ENCODE measurements around the gene WRAP73.

Gene WRAP73

DNA sequence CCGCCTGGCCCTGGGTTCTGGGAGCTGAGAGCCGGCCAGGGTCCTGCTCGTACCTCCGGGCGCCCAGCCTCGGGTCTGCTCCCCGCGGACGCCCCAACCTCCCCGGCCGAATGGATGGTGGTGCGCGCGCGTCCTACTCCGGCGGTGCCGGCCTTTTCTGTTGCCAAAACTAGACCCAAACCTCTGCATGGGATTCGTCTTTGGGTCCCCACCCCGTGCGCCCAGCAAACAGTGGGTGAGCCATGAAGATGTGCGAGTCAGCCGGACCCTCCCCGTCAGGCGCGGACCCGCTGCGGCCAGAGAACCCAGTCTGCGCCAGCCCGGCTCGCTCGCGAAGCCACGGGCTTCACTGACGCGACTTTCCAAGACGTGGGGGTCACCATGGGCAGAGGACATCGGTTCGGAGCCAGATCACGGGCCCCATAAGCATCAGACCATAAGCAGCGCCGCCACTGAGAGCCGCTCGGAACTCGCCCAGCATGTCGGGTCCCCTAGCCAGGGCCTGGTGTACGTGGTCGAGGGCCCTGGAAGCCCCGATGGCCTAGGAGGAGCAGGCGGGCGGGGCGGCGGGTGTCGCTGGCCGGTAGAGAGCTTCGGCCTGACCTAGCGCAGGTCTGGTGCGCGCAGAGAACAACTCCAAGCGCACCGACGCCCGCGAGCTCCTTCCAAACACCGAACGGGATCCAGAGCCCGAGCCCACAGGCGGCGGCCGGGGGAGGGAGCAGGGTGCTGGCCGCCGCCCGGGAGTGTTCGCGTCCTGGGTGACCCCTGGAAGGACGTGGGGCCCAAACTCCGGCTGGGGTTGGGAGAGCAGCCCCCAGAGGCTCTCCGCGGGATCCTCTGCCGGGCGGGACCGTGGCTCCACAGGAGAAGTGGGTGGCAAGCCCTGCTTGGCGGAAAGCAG is 1.4 kb upstream of the WRAP73 start:
- H3K4me3 ChIP-seq (ENCODE audit: low read length), result no peak overlapping the region
- peak; percentile 66 for DNase-seq
- H3K23ac ChIP-seq (ENCODE audit: low read length), result peak overlapping the region; percentile 45

DNA sequence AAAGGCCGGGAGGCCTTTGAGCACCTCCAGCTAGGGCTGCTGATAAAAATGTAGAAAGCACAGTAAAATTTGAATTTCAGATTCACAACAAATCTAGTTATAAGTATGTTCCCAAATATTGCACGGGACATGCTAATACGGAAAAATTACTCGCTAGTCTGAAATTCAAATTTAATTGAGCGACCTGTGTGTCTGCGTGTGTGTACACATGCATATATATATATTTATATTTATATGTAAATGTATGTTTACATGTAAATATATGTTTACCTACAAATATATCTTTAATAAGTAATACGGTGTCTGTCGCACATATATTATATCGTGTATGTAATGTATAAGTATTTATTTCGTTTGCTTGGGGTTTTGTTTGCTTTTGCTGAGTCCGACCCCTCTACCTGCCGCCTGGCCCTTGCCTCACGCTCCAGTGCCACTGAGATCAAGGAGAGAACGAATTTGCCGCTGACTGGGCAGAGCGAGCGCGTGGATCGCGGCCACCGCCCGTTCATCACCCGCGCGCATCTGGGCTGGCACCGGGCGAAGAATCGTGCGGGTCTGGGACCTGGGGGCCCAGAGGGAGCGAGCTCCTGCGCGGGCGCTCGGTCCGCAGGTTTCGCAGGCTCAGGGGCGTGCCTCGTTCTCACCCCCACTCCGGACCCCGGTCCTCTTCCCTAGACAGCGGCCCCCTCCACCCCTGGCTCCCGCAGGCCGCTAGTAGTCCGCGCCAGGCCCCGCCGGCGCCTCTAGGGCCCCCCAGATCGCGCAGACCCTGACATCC is 534 bp upstream of the WRAP73 start:
- Histone ChIP-seq H3K79me1 (ENCODE audit: low read length) (peaks cover 4% of the 10 kb centered on the region), H2AK5ac (ENCODE audit: low read length) (no peak overlapping the region), H2BK5ac (ENCODE audit: low read length) (no peak overlapping the region), H3K36me3 (ENCODE audit: control insufficient read depth, insufficient read depth, low read length) (no peaks in the 10 kb centered on the region), H3K9ac (ENCODE audit: low read length) (peak overlapping the region; percentile 34), H3K4me3 (ENCODE audit: low read length) (no peak overlapping the region), H3K4me1 (ENCODE audit: control insufficient read depth, low read depth, low read length) (no peaks in the 10 kb centered on the region), H4K5ac (ENCODE audit: low read length) (no peak overlapping the region), H3K79me2 (ENCODE audit: control insufficient read depth, insufficient read depth, low read length) (no peaks in the 10 kb centered on the region), H2BK120ac (ENCODE audit: low read depth, low read length) (no peak overlapping the region), H3K4me2 (ENCODE audit: low read length) (peak overlapping the region; percentile 66), H3K4ac (ENCODE audit: low read depth, low read length) (no peak overlapping the region), H3K56ac (ENCODE audit: low read length) (peak overlapping the region; percentile 15), H2BK15ac (replicated peaks; ENCODE audit: low read depth) (no peak overlapping the region), H3K27me3 (ENCODE audit: insufficient read depth, low read length, poor library complexity) (peaks cover 46% of the 10 kb centered on the region), H4K8ac (ENCODE audit: low read depth, low read length) (no peak overlapping the region), H3K27ac (ENCODE audit: low read depth, low read length) (no peak overlapping the region), H3K23ac (ENCODE audit: low read length) (no peak overlapping the region), H3K18ac (ENCODE audit: low read length) (no peak overlapping the region)
- DNase-seq, result no peak
- no CpG with 5 or more reads among the region's 50 CpGs for WGBS (ENCODE audit: extremely low coverage, insufficient coverage, low lambda C conversion rate)

More for the DNA sequence above, 1.4 kb upstream of the WRAP73 start:
- Histone ChIP-seq H3K4me2 (ENCODE audit: low read length) (peak overlapping the region; percentile 66), H2BK5ac (ENCODE audit: low read length) (no peak overlapping the region), H2BK15ac (replicated peaks; ENCODE audit: low read depth) (no peak overlapping the region), H3K27ac (ENCODE audit: low read depth, low read length) (no peak overlapping the region), H4K5ac (ENCODE audit: low read length) (no peak overlapping the region), H2BK120ac (ENCODE audit: low read depth, low read length) (no peak overlapping the region), H3K27me3 (ENCODE audit: insufficient read depth, low read length, poor library complexity) (peaks cover 48% of the 10 kb centered on the region), H3K4ac (ENCODE audit: low read depth, low read length) (no peak overlapping the region), H3K9ac (ENCODE audit: low read length) (peak overlapping the region; percentile 32), H3K4me1 (ENCODE audit: control insufficient read depth, low read depth, low read length) (no peaks in the 10 kb centered on the region), H3K36me3 (ENCODE audit: control insufficient read depth, insufficient read depth, low read length) (no peaks in the 10 kb centered on the region), H3K79me1 (ENCODE audit: low read length) (peaks cover 4% of the 10 kb centered on the region), H3K18ac (ENCODE audit: low read length) (no peak overlapping the region), H2AK5ac (ENCODE audit: low read length) (no peak overlapping the region), H4K8ac (ENCODE audit: low read depth, low read length) (no peak overlapping the region), H3K79me2 (ENCODE audit: control insufficient read depth, insufficient read depth, low read length) (no peaks in the 10 kb centered on the region), H3K56ac (ENCODE audit: low read length) (peak overlapping the region; percentile 60)
- WGBS (ENCODE audit: extremely low coverage, insufficient coverage, low lambda C conversion rate), result no CpG with 5 or more reads among the region's 83 CpGs

DNA sequence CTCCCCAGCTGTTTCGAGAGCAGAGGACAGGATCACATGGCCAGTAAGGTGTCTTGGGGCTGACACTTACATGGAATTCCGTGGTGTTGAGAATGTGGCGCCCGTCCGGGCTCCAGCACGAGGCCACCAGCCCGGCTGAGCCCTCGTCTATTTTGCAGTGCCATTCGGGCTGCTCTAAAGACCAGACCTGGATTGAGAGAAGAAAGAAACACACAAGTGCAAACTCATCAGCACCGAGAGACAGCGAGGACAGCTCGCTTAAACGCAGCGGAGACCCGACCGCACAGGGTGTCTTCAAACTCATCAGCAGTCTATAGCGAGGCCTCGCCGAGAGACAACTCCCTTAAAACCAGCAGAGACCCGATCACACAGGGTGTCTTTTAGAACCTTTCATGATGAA is 3.3 kb downstream of the WRAP73 start:
- H4K5ac ChIP-seq (ENCODE audit: low read length), result no peak overlapping the region
- H3K23ac ChIP-seq (ENCODE audit: low read length), result no peak overlapping the region
- no peak overlapping the region for H2BK5ac ChIP-seq (ENCODE audit: low read length)
- peaks cover 4% of the 10 kb centered on the region for H3K79me1 ChIP-seq (ENCODE audit: low read length)
- no peaks in the 10 kb centered on the region for H3K79me2 ChIP-seq (ENCODE audit: control insufficient read depth, insufficient read depth, low read length)
- H3K9ac ChIP-seq (ENCODE audit: low read length), result no peak overlapping the region
- H2AK5ac ChIP-seq (ENCODE audit: low read length), result no peak overlapping the region
- H4K8ac ChIP-seq (ENCODE audit: low read depth, low read length), result no peak overlapping the region
- no peak overlapping the region for H3K27ac ChIP-seq (ENCODE audit: low read depth, low read length)
- WGBS (ENCODE audit: extremely low coverage, insufficient coverage, low lambda C conversion rate), result no CpG with 5 or more reads among the region's 20 CpGs
- H3K36me3 ChIP-seq (ENCODE audit: control insufficient read depth, insufficient read depth, low read length), result no peaks in the 10 kb centered on the region
- no peaks in the 10 kb centered on the region for H3K4me1 ChIP-seq (ENCODE audit: control insufficient read depth, low read depth, low read length)
- DNase-seq, result no peak
- H3K4me3 ChIP-seq (ENCODE audit: low read length), result no peak overlapping the region
- no peak overlapping the region for H3K18ac ChIP-seq (ENCODE audit: low read length)
- no peak overlapping the region for H3K4me2 ChIP-seq (ENCODE audit: low read length)
- H3K27me3 ChIP-seq (ENCODE audit: insufficient read depth, low read length, poor library complexity), result peaks cover 12% of the 10 kb centered on the region
- no peak overlapping the region for H3K56ac ChIP-seq (ENCODE audit: low read length)
- no peak overlapping the region for H2BK15ac ChIP-seq (replicated peaks; ENCODE audit: low read depth)
- H2BK120ac ChIP-seq (ENCODE audit: low read depth, low read length), result no peak overlapping the region
- H3K4ac ChIP-seq (ENCODE audit: low read depth, low read length), result no peak overlapping the region

GRCh38 chr1:3645666-3646355 is 4.1 kb downstream of the WRAP73 start:
- no peaks in the 10 kb centered on the region for H3K4me1 ChIP-seq (ENCODE audit: control insufficient read depth, low read depth, low read length)
- H2BK5ac ChIP-seq (ENCODE audit: low read length), result no peak overlapping the region
- H2BK15ac ChIP-seq (replicated peaks; ENCODE audit: low read depth), result no peak overlapping the region
- no peak overlapping the region for H3K9ac ChIP-seq (ENCODE audit: low read length)
- no peak overlapping the region for H3K4ac ChIP-seq (ENCODE audit: low read depth, low read length)
- H2AK5ac ChIP-seq (ENCODE audit: low read length), result no peak overlapping the region
- peaks cover 4% of the 10 kb centered on the region for H3K27me3 ChIP-seq (ENCODE audit: insufficient read depth, low read length, poor library complexity)
- no CpG with 5 or more reads among the region's 27 CpGs for WGBS (ENCODE audit: extremely low coverage, insufficient coverage, low lambda C conversion rate)
- no peak for DNase-seq
- H4K5ac ChIP-seq (ENCODE audit: low read length), result no peak overlapping the region
- H3K79me1 ChIP-seq (ENCODE audit: low read length), result peaks cover 6% of the 10 kb centered on the region
- H2BK120ac ChIP-seq (ENCODE audit: low read depth, low read length), result no peak overlapping the region
- H4K8ac ChIP-seq (ENCODE audit: low read depth, low read length), result no peak overlapping the region
- no peak overlapping the region for H3K4me3 ChIP-seq (ENCODE audit: low read length)
- H3K56ac ChIP-seq (ENCODE audit: low read length), result no peak overlapping the region
- H3K4me2 ChIP-seq (ENCODE audit: low read length), result no peak overlapping the region
- no peaks in the 10 kb centered on the region for H3K79me2 ChIP-seq (ENCODE audit: control insufficient read depth, insufficient read depth, low read length)
- no peak overlapping the region for H3K27ac ChIP-seq (ENCODE audit: low read depth, low read length)
- H3K18ac ChIP-seq (ENCODE audit: low read length), result no peak overlapping the region
- H3K23ac ChIP-seq (ENCODE audit: low read length), result no peak overlapping the region
- no peaks in the 10 kb centered on the region for H3K36me3 ChIP-seq (ENCODE audit: control insufficient read depth, insufficient read depth, low read length)

DNA sequence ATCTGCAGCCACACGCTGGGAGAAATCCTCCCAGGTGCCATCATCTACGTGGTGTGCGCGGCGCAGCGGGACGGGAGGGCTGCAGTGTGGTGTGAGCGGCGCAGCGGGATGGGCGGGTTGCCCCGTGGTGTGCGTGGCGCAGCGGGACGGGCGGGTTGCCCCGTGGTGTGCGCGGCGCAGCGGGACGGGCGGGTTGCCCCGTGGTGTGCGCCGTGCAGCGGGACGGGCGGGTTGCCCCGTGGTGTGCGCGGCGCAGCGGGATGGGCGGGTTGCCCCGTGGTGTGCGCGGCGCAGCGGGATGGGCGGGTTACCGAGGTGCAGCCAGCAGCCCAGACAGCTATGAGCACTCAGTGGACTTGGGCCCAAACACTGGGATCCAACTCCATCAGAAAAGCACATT is 4.7 kb downstream of the WRAP73 start:
- DNase-seq, result no peak
- Histone ChIP-seq H2BK15ac (replicated peaks; ENCODE audit: low read depth) (no peak overlapping the region), H3K23ac (ENCODE audit: low read length) (no peak overlapping the region), H3K4me1 (ENCODE audit: control insufficient read depth, low read depth, low read length) (no peaks in the 10 kb centered on the region), H3K18ac (ENCODE audit: low read length) (no peak overlapping the region), H3K4me2 (ENCODE audit: low read length) (no peak overlapping the region), H3K79me1 (ENCODE audit: low read length) (peaks cover 6% of the 10 kb centered on the region), H4K5ac (ENCODE audit: low read length) (no peak overlapping the region), H3K56ac (ENCODE audit: low read length) (no peak overlapping the region), H2AK5ac (ENCODE audit: low read length) (no peak overlapping the region), H3K27ac (ENCODE audit: low read depth, low read length) (no peak overlapping the region), H3K27me3 (ENCODE audit: insufficient read depth, low read length, poor library complexity) (no peaks in the 10 kb centered on the region), H2BK5ac (ENCODE audit: low read length) (no peak overlapping the region), H3K4me3 (ENCODE audit: low read length) (no peak overlapping the region), H3K79me2 (ENCODE audit: control insufficient read depth, insufficient read depth, low read length) (no peaks in the 10 kb centered on the region), H3K9ac (ENCODE audit: low read length) (no peak overlapping the region), H4K8ac (ENCODE audit: low read depth, low read length) (no peak overlapping the region), H3K36me3 (ENCODE audit: control insufficient read depth, insufficient read depth, low read length) (no peaks in the 10 kb centered on the region), H3K4ac (ENCODE audit: low read depth, low read length) (no peak overlapping the region), H2BK120ac (ENCODE audit: low read depth, low read length) (no peak overlapping the region)
- no CpG with 5 or more reads among the region's 43 CpGs for WGBS (ENCODE audit: extremely low coverage, insufficient coverage, low lambda C conversion rate)

Data from mesendoderm (in vitro differentiated cells).